H1 (cell line): ENCODE data around the gene PHACTR1. TPM values are rescaled to one million over a fixed set of nuclear protein-coding genes. Genes with fewer than 3 reads are reported as not detected.

Experiments
- CTCF ChIA-PET: fragments of 300-600 bp; sonication (Branson Sonifier 250); formaldehyde crosslinking; loops from one replicate; lab custom pipeline; 2021; ENCODE audit not compliant: partially characterized antibody; lab: Charles Lee
- POLR2A ChIA-PET: fragments of 300-600 bp; sonication (Branson Sonifier 250); formaldehyde crosslinking; loops from one replicate; lab custom pipeline; 2021; ENCODE audit warnings: inconsistent platforms; ENCODE audit not compliant: partially characterized antibody; lab: Charles Lee
- DNase-seq, 2 experiments: peaks; one replicate each; pipeline versions ENCODE4 v3.0.0 to v3.0.0-alpha.2; 2010 to 2022; ENCODE audit warnings: low spot score in 2 of 2, low read depth in 1 of 2, mixed read lengths in 1 of 2
- FAIRE-seq: peaks from 2 replicates; lab custom pipeline; 2011; peaks lifted over from hg19 to GRCh38; lab: Jason Lieb, UNC
- H2AFZ ChIP-seq: 2 replicates; pipeline ENCODE4 v1.8.1; 2012; ENCODE audit warnings: low read length, inconsistent platforms
- H2AK5ac ChIP-seq: 2 replicates; pipeline ENCODE4 v1.6.1; 2013; ENCODE audit warnings: low read depth, low read length
- H2BK120ac ChIP-seq: replicated peaks from 2 replicates; pipeline ENCODE3; 2013; ENCODE audit warnings: low read depth, low read length, inconsistent platforms
- H2BK12ac ChIP-seq: 2 replicates; pipeline ENCODE4 v1.6.1; 2013; ENCODE audit warnings: low read depth, low read length
- H2BK15ac ChIP-seq: 2 replicates; pipeline ENCODE4 v1.6.1; 2013; ENCODE audit warnings: low read length
- H2BK20ac ChIP-seq: 2 replicates; pipeline ENCODE4 v1.6.1; 2013; ENCODE audit warnings: low read length
- H2BK5ac ChIP-seq: 2 replicates; pipeline ENCODE4 v1.6.1; 2013; ENCODE audit warnings: low read depth, low read length
- H3K14ac ChIP-seq: 2 replicates; pipeline ENCODE4 v1.6.1; 2013; ENCODE audit warnings: inconsistent platforms; ENCODE audit not compliant: insufficient read length
- H3K18ac ChIP-seq: 2 replicates; pipeline ENCODE4 v1.6.1; 2013; ENCODE audit warnings: low read length; ENCODE audit errors: extremely low read depth
- H3K23ac ChIP-seq: 2 replicates; pipeline ENCODE4 v1.6.1; 2013; ENCODE audit warnings: inconsistent platforms; ENCODE audit not compliant: insufficient read length
- H3K23me2 ChIP-seq: 2 replicates; pipeline ENCODE4 v1.6.1; 2013; ENCODE audit warnings: low read depth, low read length
- H3K27ac ChIP-seq: 2 replicates; pipeline ENCODE4 v1.6.1; 2011; ENCODE audit warnings: low read depth, low read length, inconsistent platforms
- H3K27me3 ChIP-seq, 4 experiments: replicated peaks in 1 of 4; 1 replicate in 1 of 4; 2 replicates in 3 of 4; pipeline versions ENCODE4 v1.6.1 to v1.8.1; 2011 to 2013; ENCODE audit warnings: low read length in 3 of 4, mild to moderate bottlenecking in 3 of 4, inconsistent platforms in 2 of 4, mixed read lengths in 2 of 4, moderate library complexity in 1 of 4; ENCODE audit not compliant: control insufficient read depth in 3 of 4, insufficient read depth in 3 of 4; ENCODE audit errors: extremely low read depth in 1 of 4
- H3K36me3 ChIP-seq, 4 experiments: 2 replicates each; pipeline versions ENCODE4 v1.6.1 to v1.8.1; 2011 to 2013; ENCODE audit warnings: mild to moderate bottlenecking in 4 of 4, low read length in 3 of 4, moderate library complexity in 2 of 4, control low read depth in 1 of 4, inconsistent platforms in 1 of 4; ENCODE audit not compliant: insufficient read depth in 4 of 4, control insufficient read depth in 2 of 4
- H3K4ac ChIP-seq: replicated peaks from 2 replicates; pipeline ENCODE3; 2013; ENCODE audit warnings: low read length, low read depth, mixed read lengths, inconsistent platforms; ENCODE audit not compliant: insufficient read length
- H3K4me1 ChIP-seq, 4 experiments: replicated peaks in 1 of 4; 1 replicate in 1 of 4; 2 replicates in 3 of 4; pipeline versions ENCODE4 v1.6.1 to v1.8.1; 2011 to 2013; ENCODE audit warnings: low read length in 3 of 4, inconsistent platforms in 2 of 4, mixed read lengths in 1 of 4; ENCODE audit not compliant: insufficient read depth in 4 of 4, control insufficient read depth in 3 of 4
- H3K4me2 ChIP-seq, 2 experiments: 2 replicates each; pipeline versions ENCODE4 v1.6.1 to v1.8.1; 2011 to 2013; ENCODE audit warnings: low read depth in 2 of 2, low read length in 2 of 2, control low read depth in 1 of 2, inconsistent platforms in 1 of 2, mild to moderate bottlenecking in 1 of 2; ENCODE audit not compliant: insufficient read depth in 1 of 2
- H3K4me3 ChIP-seq, 4 experiments: fragments of 200-600, 300-600 bp in 1 of 4; sonication (generic), shearing (Covaris generic), sonication (Bioruptor Twin) in 1 of 4; 2 replicates each; pipeline versions ENCODE4 v1.5.1 to v1.8.1; 2011 to 2016; ENCODE audit warnings: low read length in 4 of 4, low read depth in 3 of 4, control low read depth in 2 of 4, inconsistent platforms in 2 of 4, mild to moderate bottlenecking in 2 of 4, mixed read lengths in 1 of 4, moderate library complexity in 1 of 4; ENCODE audit not compliant: insufficient read depth in 2 of 4; ENCODE audit errors: extremely low read depth in 1 of 4
- H3K56ac ChIP-seq: replicated peaks from 2 replicates; pipeline ENCODE3; 2013; ENCODE audit warnings: low read depth, mild to moderate bottlenecking, mixed read lengths, low read length, inconsistent platforms; ENCODE audit not compliant: insufficient read length
- H3K79me1 ChIP-seq: 2 replicates; pipeline ENCODE4 v1.6.1; 2013; ENCODE audit warnings: low read depth, low read length, control low read depth
- H3K79me2 ChIP-seq, 2 experiments: 2 replicates each; pipeline versions ENCODE4 v1.6.1 to v1.8.1; 2012 to 2013; ENCODE audit warnings: low read length in 2 of 2, mild to moderate bottlenecking in 2 of 2, inconsistent platforms in 1 of 2; ENCODE audit not compliant: insufficient read depth in 2 of 2, control insufficient read depth in 1 of 2
- H3K9ac ChIP-seq, 4 experiments: replicated peaks in 1 of 4; 1 replicate in 1 of 4; 2 replicates in 3 of 4; pipeline versions ENCODE4 v1.6.1 to v1.8.1; 2011 to 2013; ENCODE audit warnings: low read depth in 3 of 4, low read length in 3 of 4, control low read depth in 2 of 4, mild to moderate bottlenecking in 2 of 4, moderate library complexity in 2 of 4, inconsistent platforms in 1 of 4; ENCODE audit errors: extremely low read depth in 1 of 4
- H3K9me3 ChIP-seq, 2 experiments: 2 replicates each; pipeline versions ENCODE4 v1.6.1 to v1.8.1; 2012 to 2013; ENCODE audit warnings: mild to moderate bottlenecking in 2 of 2, moderate library complexity in 2 of 2, control low read depth in 1 of 2, inconsistent platforms in 1 of 2, low read depth in 1 of 2, low read length in 1 of 2, mixed read lengths in 1 of 2; ENCODE audit not compliant: insufficient read depth in 2 of 2
- H4K20me1 ChIP-seq, 2 experiments: replicated peaks in 1 of 2; 2 replicates each; pipeline versions ENCODE3 to v1.8.1; 2011 to 2013; ENCODE audit warnings: inconsistent platforms in 2 of 2, low read length in 2 of 2, mild to moderate bottlenecking in 1 of 2; ENCODE audit not compliant: insufficient read depth in 2 of 2, control insufficient read depth in 1 of 2
- H4K5ac ChIP-seq: 2 replicates; pipeline ENCODE4 v1.6.1; 2013; ENCODE audit warnings: low read length, low read depth, mixed read lengths, inconsistent platforms; ENCODE audit not compliant: insufficient read length
- H4K8ac ChIP-seq: 2 replicates; pipeline ENCODE4 v1.8.0; 2013; ENCODE audit warnings: mild to moderate bottlenecking, moderate library complexity, low read length, inconsistent platforms; ENCODE audit not compliant: insufficient read depth; ENCODE audit errors: extremely low read depth
- H4K91ac ChIP-seq: replicated peaks from 2 replicates; pipeline ENCODE3; 2013; ENCODE audit warnings: low read length, mixed read lengths, inconsistent platforms; ENCODE audit not compliant: insufficient read length
- KDM1A ChIP-seq: fragments of 200-600, 300-600 bp; sonication (generic); IDR thresholded peaks from 2 replicates; pipeline ENCODE4 v1.7.1; 2016; ENCODE audit warnings: mild to moderate bottlenecking, low read length, borderline replicate concordance
- SIN3A ChIP-seq, 2 experiments: IDR thresholded peaks in 1 of 2; conservative IDR thresholded peaks in 1 of 2; 2 replicates each; pipeline ENCODE4 v1.6.1; 2011 to 2012; ENCODE audit warnings: low read length in 2 of 2, improper control_type of control experiment in 1 of 2, low read depth in 1 of 2, mild to moderate bottlenecking in 1 of 2
- TCF12 ChIP-seq: IDR thresholded peaks from 2 replicates; pipeline ENCODE4 v1.6.1; 2011; ENCODE audit warnings: low read depth, mild to moderate bottlenecking, low read length
- WGBS, 2 experiments: shearing (Covaris generic) in 1 of 2; methylation state at CpG; one replicate each; pipeline versions ENCODE4 v1.1.6 to v1.1.7; 2013 to 2015; ENCODE audit warnings: low lambda C conversion rate in 2 of 2, mixed read lengths in 2 of 2, inconsistent platforms in 1 of 2, low coverage in 1 of 2, missing lambda C conversion rate in 1 of 2; ENCODE audit not compliant: insufficient replicate concordance in 2 of 2, insufficient coverage in 1 of 2, insufficient read length in 1 of 2; ENCODE audit errors: extremely low coverage in 1 of 2, missing lambda C conversion rate in 1 of 2; 5-methylcytosine and 5-hydroxymethylcytosine counted together
- polyA plus RNA-seq, 7 experiments: library from polyadenylated mRNA; depleted of rRNA in 3 of 7; stranded (reverse) in 5 of 7; unstranded in 2 of 7; fragments of >200 nt in 5 of 7; fragments of 200-250 nt in 2 of 7; gene quantifications; 1 replicate in 5 of 7; 2 replicates in 1 of 7; 4 replicates in 1 of 7; pipeline versions ENCODE4 v1.2.1 to v1.2.3, GENCODE V29; 2011 to 2013; ENCODE audit warnings: missing spikeins in 2 of 7, mixed read lengths in 2 of 7
- total RNA-seq: library from RNA; stranded (reverse); fragmentation: NEBNext Ultra II Directional; extraction: Animal tissue kit (Norgen Biotek cat#: 25700); gene quantifications from 2 replicates; pipeline ENCODE4 v1.2.1, GENCODE V29; 2021

The PHACTR1 gene
- total and polyA plus RNA-seq, 2 of the 8 experiments (the other 6 are each of a cell fraction or from before 2014, with no cell fraction given), result 3.9 to 17.1 TPM

GRCh38 chr6:12958052-12958706, 241.6 kb downstream of the PHACTR1 start:
- DNase-seq (no peak), FAIRE-seq (peak; percentile 48)
- no peak overlapping the region for H3K9ac ChIP-seq
- H2AFZ ChIP-seq, result no peak overlapping the region
- no peak overlapping the region for H2BK15ac ChIP-seq
- H3K18ac ChIP-seq, result no peak overlapping the region
- no peak overlapping the region for H4K8ac ChIP-seq
- peak overlapping the region; percentile 69 to 93 for H3K4me2 ChIP-seq
- no peak for TF ChIP-seq SIN3A (conservative IDR thresholded peaks at IDR 0.05 in 1 of 2, IDR thresholded peaks at IDR 0.05 in 1 of 2; ENCODE audit: low read depth in 1 of 2, low read length in 2 of 2)
- TF ChIP-seq KDM1A, result no peak
- 0 out of 2 replicates have a peak, but pooled peaks have one; percentile 33 for TF ChIP-seq TCF12
- H3K4me3 ChIP-seq, result peak overlapping the region; percentile 11 to 54 (median 29); a peak in 7 of 8 replicates
- H3K23ac ChIP-seq, result no peak overlapping the region
- peaks cover 16% of the 10 kb centered on the region in 2 experiments for H4K20me1 ChIP-seq
- CTCF ChIA-PET, result interaction anchor here (0.9 to 2.3 kb wide), 7 partner anchors 10 to 157 kb away, joined by 3 to 8 read pairs (median 4); no protein-coding TSS in a partner anchor
- peak overlapping the region; percentile 44; the same call in 1 of the 2 replicates for H2BK12ac ChIP-seq
- 10% methylated on average over 9 of the region's 9 CpGs; no CpG with 5 or more reads in 1 of the 2 experiments for WGBS, 2 experiments
- no peak overlapping the region for H2BK5ac ChIP-seq
- H3K23me2 ChIP-seq, result no peaks in the 10 kb centered on the region; the same call in 1 of the 2 replicates
- no peak overlapping the region for H3K4ac ChIP-seq
- no peak overlapping the region for H3K56ac ChIP-seq
- no peaks in the 10 kb centered on the region for H3K9me3 ChIP-seq
- peaks cover 15 to 20% (median 18%) of the 10 kb centered on the region in 4 experiments for H3K4me1 ChIP-seq
- H3K79me2 ChIP-seq, result no peaks in the 10 kb centered on the region
- H4K5ac ChIP-seq, result no peak overlapping the region
- no peaks in the 10 kb centered on the region for H3K36me3 ChIP-seq
- no peak overlapping the region for H2BK20ac ChIP-seq
- H3K27me3 ChIP-seq, result peaks cover 20 to 66% (median 54%) of the 10 kb centered on the region in 4 experiments
- POLR2A ChIA-PET, result no interaction called here
- no peak overlapping the region for H2BK120ac ChIP-seq
- no peak overlapping the region for H3K27ac ChIP-seq
- H3K14ac ChIP-seq, result no peak overlapping the region
- H2AK5ac ChIP-seq, result no peak overlapping the region
- H3K79me1 ChIP-seq, result no peaks in the 10 kb centered on the region
- H4K91ac ChIP-seq, result no peak overlapping the region
